IMR-90 (cell line): ENCODE results near the gene PHACTR2. TPM values are rescaled to one million over a fixed set of nuclear protein-coding genes. Genes with fewer than 3 reads are reported as not detected.

Source experiments
- ATAC-seq: fragments of 200-7000 bp; cut with Tn5 transposase; 2 replicates; pipeline ENCODE4 v1.9.1; 2020; ENCODE audit warnings: low read depth, mild to moderate bottlenecking, moderate library complexity
- BruUV-seq: library from RNA; stranded (reverse); fragments of 400-500 nt; replicated peaks from 2 replicates; lab custom pipeline; 2021; lab: Mats Ljungman, UMichigan
- CTCF ChIA-PET: fragments of 300-600 bp; formaldehyde crosslinking; extraction: SDS; loops from one replicate; lab custom pipeline; 2021; ENCODE audit warnings: antibody characterized with exemption; lab: Yijun Ruan, JAX
- POLR2A ChIA-PET: fragments of 300-600 bp; sonication (Branson Sonifier 250); formaldehyde crosslinking; loops from one replicate; lab custom pipeline; 2022; ENCODE audit warnings: antibody characterized with exemption; ENCODE audit not compliant: unreplicated experiment; lab: Charles Lee
- DNase-seq: peaks from one replicate; pipeline ENCODE4 v3.0.0; 2013
- H2AFZ ChIP-seq: replicated peaks from 2 replicates; pipeline ENCODE3; 2013; ENCODE audit warnings: low read length, mild to moderate bottlenecking; ENCODE audit not compliant: poor library complexity
- H2AK5ac ChIP-seq: 2 replicates; pipeline ENCODE4 v1.6.1; 2013; ENCODE audit warnings: low read depth, low read length, inconsistent platforms
- H2AK9ac ChIP-seq: replicated peaks from 2 replicates; pipeline ENCODE3; 2013; ENCODE audit warnings: mild to moderate bottlenecking, low read depth, low read length, moderate library complexity; ENCODE audit not compliant: poor library complexity
- H2BK120ac ChIP-seq: 2 replicates; pipeline ENCODE4 v1.6.1; 2013; ENCODE audit warnings: low read depth, low read length, inconsistent platforms
- H2BK15ac ChIP-seq: 3 replicates; pipeline ENCODE4 v1.6.1; 2013; ENCODE audit warnings: low read depth, low read length, inconsistent platforms
- H2BK20ac ChIP-seq: 2 replicates; pipeline ENCODE4 v1.6.1; 2013; ENCODE audit warnings: low read depth, mild to moderate bottlenecking, inconsistent platforms, low read length, moderate library complexity
- H2BK5ac ChIP-seq: 2 replicates; pipeline ENCODE4 v1.6.1; 2013; ENCODE audit warnings: mild to moderate bottlenecking, low read depth, low read length, inconsistent platforms; ENCODE audit not compliant: poor library complexity, severe bottlenecking
- H3K14ac ChIP-seq: replicated peaks from 2 replicates; pipeline ENCODE4 v1.6.1; 2013; ENCODE audit warnings: low read depth, low read length, inconsistent platforms
- H3K18ac ChIP-seq: 2 replicates; pipeline ENCODE4 v1.6.1; 2013; ENCODE audit warnings: low read depth, low read length, control low read depth
- H3K23ac ChIP-seq: 2 replicates; pipeline ENCODE4 v1.6.1; 2013; ENCODE audit warnings: low read depth, low read length, inconsistent platforms
- H3K27ac ChIP-seq: 2 replicates; pipeline ENCODE4 v1.5.1; 2013; ENCODE audit warnings: mild to moderate bottlenecking, control low read depth, low read length; ENCODE audit not compliant: insufficient read depth
- H3K27me3 ChIP-seq: 2 replicates; pipeline ENCODE4 v1.6.1; 2013; ENCODE audit warnings: low read length; ENCODE audit not compliant: control insufficient read depth, insufficient read depth
- H3K36me3 ChIP-seq: 2 replicates; pipeline ENCODE4 v1.6.1; 2013; ENCODE audit warnings: low read length, mixed read lengths; ENCODE audit not compliant: control insufficient read depth, insufficient read depth
- H3K4ac ChIP-seq: 2 replicates; pipeline ENCODE4 v1.6.1; 2013; ENCODE audit warnings: low read depth, low read length, inconsistent platforms
- H3K4me1 ChIP-seq: 2 replicates; pipeline ENCODE4 v1.6.1; 2013; ENCODE audit warnings: low read length, mixed read lengths; ENCODE audit not compliant: control insufficient read depth, insufficient read depth
- H3K4me2 ChIP-seq: 2 replicates; pipeline ENCODE4 v1.6.1; 2013; ENCODE audit warnings: low read depth, mild to moderate bottlenecking, control low read depth, low read length, moderate library complexity
- H3K4me3 ChIP-seq: 2 replicates; pipeline ENCODE4 v1.5.1; 2013; ENCODE audit warnings: low read depth, mild to moderate bottlenecking, control low read depth, low read length, moderate library complexity; ENCODE audit not compliant: insufficient read depth
- H3K56ac ChIP-seq: 2 replicates; pipeline ENCODE4 v1.6.1; 2013; ENCODE audit warnings: low read length, inconsistent platforms; ENCODE audit not compliant: insufficient read depth; ENCODE audit errors: extremely low read depth
- H3K79me1 ChIP-seq, 2 experiments: 2 replicates each; pipeline ENCODE4 v1.6.1; 2013; ENCODE audit warnings: low read length in 2 of 2, inconsistent platforms in 1 of 2, low read depth in 1 of 2
- H3K9ac ChIP-seq: 2 replicates; pipeline ENCODE4 v1.6.1; 2013; ENCODE audit warnings: low read depth, low read length, control low read depth
- H3K9me1 ChIP-seq: 2 replicates; pipeline ENCODE4 v1.6.1; 2013; ENCODE audit warnings: low read length, inconsistent platforms; ENCODE audit not compliant: insufficient read depth
- H3K9me3 ChIP-seq: 2 replicates; pipeline ENCODE4 v1.6.1; 2013; ENCODE audit warnings: low read length; ENCODE audit not compliant: control insufficient read depth, insufficient read depth
- H4K20me1 ChIP-seq: 2 replicates; pipeline ENCODE4 v1.6.1; 2013; ENCODE audit warnings: low read length, inconsistent platforms; ENCODE audit not compliant: insufficient read depth
- H4K5ac ChIP-seq: 2 replicates; pipeline ENCODE4 v1.6.1; 2013; ENCODE audit warnings: mild to moderate bottlenecking, low read depth, low read length, control low read depth
- H4K8ac ChIP-seq, 2 experiments: 2 replicates each; pipeline ENCODE4 v1.6.1; 2013; ENCODE audit warnings: low read depth in 2 of 2, low read length in 2 of 2, control low read depth in 1 of 2, inconsistent platforms in 1 of 2
- H4K91ac ChIP-seq: 2 replicates; pipeline ENCODE4 v1.6.1; 2013; ENCODE audit warnings: low read depth, low read length, inconsistent platforms; ENCODE audit not compliant: insufficient read depth
- MAFK ChIP-seq: IDR thresholded peaks from 2 replicates; pipeline ENCODE4 v1.6.1; 2012; ENCODE audit warnings: low read depth, low read length, improper control_type of control experiment
- MAZ ChIP-seq: IDR thresholded peaks from 2 replicates; pipeline ENCODE4 v1.6.1; 2012; ENCODE audit warnings: low read depth, mild to moderate bottlenecking, low read length, improper control_type of control experiment, moderate library complexity, borderline replicate concordance
- MXI1 ChIP-seq: IDR thresholded peaks from 2 replicates; pipeline ENCODE4 v1.6.1; 2012; ENCODE audit warnings: low read depth, mild to moderate bottlenecking, low read length, moderate library complexity, borderline replicate concordance
- NFE2L2 ChIP-seq: fragments of 150-350 bp; IDR thresholded peaks from 2 replicates; pipeline ENCODE4 v1.6.1; 2016; ENCODE audit warnings: low read depth, mild to moderate bottlenecking, low read length
- RCOR1 ChIP-seq: IDR thresholded peaks from 2 replicates; pipeline ENCODE4 v1.6.1; 2012; ENCODE audit warnings: mild to moderate bottlenecking, low read length, improper control_type of control experiment; ENCODE audit not compliant: insufficient replicate concordance
- RFX5 ChIP-seq: IDR thresholded peaks from 2 replicates; pipeline ENCODE4 v1.8.0; 2012; ENCODE audit warnings: low read depth, mild to moderate bottlenecking, low read length, moderate library complexity
- SMC3 ChIP-seq: fragments of 150-350 bp; IDR thresholded peaks from 2 replicates; pipeline ENCODE4 v1.6.1; 2016; ENCODE audit warnings: low read depth, mild to moderate bottlenecking, antibody characterized with exemption, low read length, moderate library complexity
- WGBS, 2 experiments: methylation state at CpG; one replicate each; pipeline versions ENCODE4 v1.1.5 to v1.1.7; 2013; ENCODE audit warnings: missing lambda C conversion rate in 2 of 2; ENCODE audit not compliant: insufficient read length in 1 of 2; ENCODE audit errors: extremely low coverage in 2 of 2; 5-methylcytosine and 5-hydroxymethylcytosine counted together
- dilution Hi-C: fragments of 300-500 bp; cut with HindIII; formaldehyde crosslinking; loops from one replicate; pipeline ENCODE4 v1.14.3; 2018; ENCODE audit warnings: low sequenced_read_pairs; ENCODE audit not compliant: unreplicated experiment
- in situ Hi-C: fragments of 300-500 bp; cut with MboI; formaldehyde crosslinking; loops from 3 replicates; pipeline ENCODE4 v1.14.3; 2019; ENCODE audit warnings: low sequenced_read_pairs, inconsistent platforms, mixed read lengths
- intact Hi-C: fragments of 100-400 bp; cut with micrococcal nuclease; formaldehyde crosslinking; loops from 2 replicates; pipeline ENCODE4 v1.10.0; 2022
- polyA plus RNA-seq, 3 experiments: library from polyadenylated mRNA; depleted of rRNA; stranded (reverse); fragments of >200 nt; gene quantifications; 2 replicates each; pipeline ENCODE4 v1.2.3, GENCODE V29; 2012; ENCODE audit warnings: low replicate concordance in 1 of 3
- total RNA-seq: library from RNA; depleted of rRNA; stranded (reverse); fragments of >200 nt; gene quantifications from 2 replicates; pipeline ENCODE4 v1.2.3, GENCODE V29; 2012

Gene PHACTR2
- total and polyA plus RNA-seq, 2 of the 4 experiments (the other 2 are of a cell fraction): 14.5 to 74.2 TPM

GRCh38 chr6:143767433-143767832 is 89.7 kb downstream of the PHACTR2 start:
- BruUV-seq: no TSS peak
- WGBS, 2 experiments: 100% methylated on average over 1 of the region's 2 CpGs; no CpG with 5 or more reads in 1 of the 2 experiments
- H3K4ac ChIP-seq: no peak overlapping the region
- H3K9me1 ChIP-seq: peaks cover 15% of the 10 kb centered on the region
- no peak overlapping the region for H2BK5ac ChIP-seq
- TF ChIP-seq SMC3 (no peak), MAZ (no peak), MXI1 (no peak), RFX5 (no peak), RCOR1 (no peak), MAFK (no peak), NFE2L2 (no peak)
- peaks cover 2% of the 10 kb centered on the region; the same call in 1 of the 2 replicates for H3K4me1 ChIP-seq
- no peaks in the 10 kb centered on the region for H3K27me3 ChIP-seq
- no peak overlapping the region for H3K18ac ChIP-seq
- no peak overlapping the region for H2AK5ac ChIP-seq
- peaks cover 5 to 18% of the 10 kb centered on the region in 2 experiments for H3K79me1 ChIP-seq
- no peak overlapping the region for H3K27ac ChIP-seq
- H2BK120ac ChIP-seq: no peak overlapping the region
- H3K14ac ChIP-seq: no peak overlapping the region
- H4K91ac ChIP-seq: no peak overlapping the region
- dilution Hi-C loops: no loop called here
- ATAC-seq (no peak), DNase-seq (no peak)
- no peak overlapping the region for H4K5ac ChIP-seq
- H4K20me1 ChIP-seq: no peaks in the 10 kb centered on the region
- H2BK20ac ChIP-seq: no peak overlapping the region
- H2BK15ac ChIP-seq: no peak overlapping the region
- intact Hi-C loops: no loop called here
- H3K56ac ChIP-seq: no peak overlapping the region
- H3K4me2 ChIP-seq: no peak overlapping the region
- H2AK9ac ChIP-seq: no peak overlapping the region
- no peaks in the 10 kb centered on the region for H3K9me3 ChIP-seq
- H4K8ac ChIP-seq: no peak overlapping the region
- in situ Hi-C loops: no loop called here
- peaks cover 23% of the 10 kb centered on the region for H3K36me3 ChIP-seq
- H3K23ac ChIP-seq: no peak overlapping the region
- H3K4me3 ChIP-seq: no peak overlapping the region
- POLR2A ChIA-PET: no interaction called here
- no peak overlapping the region for H3K9ac ChIP-seq
- CTCF ChIA-PET: interaction anchor here (0.7 kb wide), 1 partner anchor 11 kb away, joined by 3 read pairs; no protein-coding TSS in a partner anchor
- no peak overlapping the region for H2AFZ ChIP-seq
